Neural crest cell (in vitro differentiated cells): ENCODE measurements around the gene LSM2. TPM values are rescaled to one million over a fixed set of nuclear protein-coding genes. Genes with fewer than 3 reads are reported as not detected.
"Not testable (repeated sequence)": the region's sequence is repeated elsewhere in the genome, so short reads cannot be mapped to it uniquely, and the experiment has no call there.

Source experiments
- DNase-seq: peaks from one replicate; pipeline ENCODE4 v3.0.0; 2021; ENCODE audit warnings: low read depth, mixed read lengths, low spot score
- H3K27ac Mint-ChIP-seq: one replicate; pipeline ENCODE4 v1.8.0; 2021; ENCODE audit warnings: mild to moderate bottlenecking, mixed read lengths; ENCODE audit not compliant: unreplicated experiment
- H3K27me3 Mint-ChIP-seq: 2 replicates; pipeline ENCODE4 v1.8.0; 2021; ENCODE audit warnings: low read depth, mild to moderate bottlenecking, mixed read lengths
- H3K36me3 Mint-ChIP-seq: 2 replicates; pipeline ENCODE4 v1.8.0; 2021; ENCODE audit warnings: low read depth, mild to moderate bottlenecking, mixed read lengths
- H3K4me1 Mint-ChIP-seq: 2 replicates; pipeline ENCODE4 v1.8.0; 2021; ENCODE audit warnings: mixed read lengths
- H3K4me3 Mint-ChIP-seq: one replicate; pipeline ENCODE4 v1.8.0; 2021; ENCODE audit warnings: mild to moderate bottlenecking, mixed read lengths
- H3K9me3 Mint-ChIP-seq: 2 replicates; pipeline ENCODE4 v1.8.0; 2021; ENCODE audit warnings: mixed read lengths
- total RNA-seq: library from RNA; stranded (reverse); gene quantifications from 2 replicates; pipeline ENCODE4 v1.2.1, GENCODE V29; 2021
- TF ChIP-seq, protein P1 (sequence below): fragments of 200-600 bp; sonication (generic); conservative IDR thresholded peaks from 2 replicates; pipeline ENCODE4 v1.5.0; 2021; ENCODE audit warnings: antibody characterized with exemption, mild to moderate bottlenecking

Gene LSM2
- total RNA-seq, 1 donor from 2014 or later: 135 TPM

DNA sequence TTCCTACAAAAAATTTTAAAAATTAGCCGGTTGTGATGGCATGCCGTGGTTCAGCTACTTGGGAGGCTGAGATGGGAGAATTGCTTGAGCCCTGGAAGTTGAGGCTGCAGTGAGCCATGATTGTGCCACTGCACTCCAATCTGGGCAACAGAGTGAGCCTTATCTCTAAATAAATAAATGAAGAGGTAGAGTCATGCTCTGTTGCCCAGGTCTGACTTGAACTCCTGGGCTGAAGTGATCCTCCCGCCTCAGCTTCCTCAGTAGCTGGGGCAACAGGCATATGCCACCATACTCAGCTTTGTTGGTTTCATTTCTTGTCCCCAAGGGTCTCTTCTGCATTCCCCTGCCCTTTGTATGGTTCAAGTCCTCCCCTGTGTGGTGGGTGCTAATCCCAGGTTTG, 37.7 kb upstream of the LSM2 start:
- H3K4me1 Mint-ChIP-seq: peaks cover 1% of the 10 kb centered on the region
- H3K9me3 Mint-ChIP-seq: no peaks in the 10 kb centered on the region
- peaks cover 14% of the 10 kb centered on the region for H3K36me3 Mint-ChIP-seq
- TF ChIP-seq, protein P1, sequence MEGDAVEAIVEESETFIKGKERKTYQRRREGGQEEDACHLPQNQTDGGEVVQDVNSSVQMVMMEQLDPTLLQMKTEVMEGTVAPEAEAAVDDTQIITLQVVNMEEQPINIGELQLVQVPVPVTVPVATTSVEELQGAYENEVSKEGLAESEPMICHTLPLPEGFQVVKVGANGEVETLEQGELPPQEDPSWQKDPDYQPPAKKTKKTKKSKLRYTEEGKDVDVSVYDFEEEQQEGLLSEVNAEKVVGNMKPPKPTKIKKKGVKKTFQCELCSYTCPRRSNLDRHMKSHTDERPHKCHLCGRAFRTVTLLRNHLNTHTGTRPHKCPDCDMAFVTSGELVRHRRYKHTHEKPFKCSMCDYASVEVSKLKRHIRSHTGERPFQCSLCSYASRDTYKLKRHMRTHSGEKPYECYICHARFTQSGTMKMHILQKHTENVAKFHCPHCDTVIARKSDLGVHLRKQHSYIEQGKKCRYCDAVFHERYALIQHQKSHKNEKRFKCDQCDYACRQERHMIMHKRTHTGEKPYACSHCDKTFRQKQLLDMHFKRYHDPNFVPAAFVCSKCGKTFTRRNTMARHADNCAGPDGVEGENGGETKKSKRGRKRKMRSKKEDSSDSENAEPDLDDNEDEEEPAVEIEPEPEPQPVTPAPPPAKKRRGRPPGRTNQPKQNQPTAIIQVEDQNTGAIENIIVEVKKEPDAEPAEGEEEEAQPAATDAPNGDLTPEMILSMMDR: no peak
- no peak overlapping the region for H3K27ac Mint-ChIP-seq
- DNase-seq: no peak
- H3K27me3 Mint-ChIP-seq: no peaks in the 10 kb centered on the region
- H3K4me3 Mint-ChIP-seq: peak overlapping the region; percentile 57

GRCh38 chr6:31842053-31842452, 35.3 kb upstream of the LSM2 start:
- no peak for DNase-seq
- H3K27me3 Mint-ChIP-seq: no peaks in the 10 kb centered on the region
- peaks cover 15% of the 10 kb centered on the region for H3K4me1 Mint-ChIP-seq
- H3K9me3 Mint-ChIP-seq: no peaks in the 10 kb centered on the region
- TF ChIP-seq, protein P1: no peak
- H3K36me3 Mint-ChIP-seq: peaks cover 27% of the 10 kb centered on the region
- H3K27ac Mint-ChIP-seq: no peak overlapping the region
- H3K4me3 Mint-ChIP-seq: peak overlapping the region; percentile 65

GRCh38 chr6:31839779-31840126, 33.0 kb upstream of the LSM2 start:
- Mint-ChIP-seq H3K4me3 (peak overlapping the region; percentile 71), H3K4me1 (peaks cover 34% of the 10 kb centered on the region), H3K36me3 (peaks cover 43% of the 10 kb centered on the region)
- not testable (repeated sequence) for H3K27ac Mint-ChIP-seq, H3K9me3 Mint-ChIP-seq, DNase-seq, H3K27me3 Mint-ChIP-seq

GRCh38 chr6:31838968-31839367, 32.2 kb upstream of the LSM2 start:
- Mint-ChIP-seq H3K4me1 (peaks cover 41% of the 10 kb centered on the region), H3K4me3 (peak overlapping the region; percentile 71), H3K27ac (no peak overlapping the region), H3K27me3 (no peaks in the 10 kb centered on the region), H3K9me3 (no peaks in the 10 kb centered on the region), H3K36me3 (peaks cover 43% of the 10 kb centered on the region)
- TF ChIP-seq, protein P1: no peak
- no peak for DNase-seq

GRCh38 chr6:31838114-31838553, 31.4 kb upstream of the LSM2 start:
- not testable (repeated sequence) for H3K27ac Mint-ChIP-seq
- H3K4me1 Mint-ChIP-seq: peaks cover 41% of the 10 kb centered on the region
- H3K36me3 Mint-ChIP-seq: peaks cover 43% of the 10 kb centered on the region

GRCh38 chr6:31837369-31838113, 30.8 kb upstream of the LSM2 start:
- no peaks in the 10 kb centered on the region for H3K27me3 Mint-ChIP-seq
- H3K4me3 Mint-ChIP-seq: peak overlapping the region; percentile 98
- no peaks in the 10 kb centered on the region for H3K9me3 Mint-ChIP-seq
- DNase-seq: no peak
- TF ChIP-seq, protein P1: no peak
- H3K4me1 Mint-ChIP-seq: peaks cover 41% of the 10 kb centered on the region
- H3K27ac Mint-ChIP-seq: no peak overlapping the region
- H3K36me3 Mint-ChIP-seq: peaks cover 43% of the 10 kb centered on the region

More at GRCh38 chr6:31838114-31838553, 31.4 kb upstream of the LSM2 start:
- DNase-seq, H3K9me3 Mint-ChIP-seq, H3K27me3 Mint-ChIP-seq: not testable (repeated sequence)
- H3K4me3 Mint-ChIP-seq: peak overlapping the region; percentile 98
